Amygdala (tissue), 56 donors: ENCODE data around the gene CENPC.
A peak's percentile ranks its signal among the peaks of the same experiment; 100 is the strongest.

ENCODE experiments used
- DNase-seq, 56 donors: peaks; one replicate each; lab custom pipeline; 2025; lab: John Stamatoyannopoulos, UW

CENPC gene, protein sequence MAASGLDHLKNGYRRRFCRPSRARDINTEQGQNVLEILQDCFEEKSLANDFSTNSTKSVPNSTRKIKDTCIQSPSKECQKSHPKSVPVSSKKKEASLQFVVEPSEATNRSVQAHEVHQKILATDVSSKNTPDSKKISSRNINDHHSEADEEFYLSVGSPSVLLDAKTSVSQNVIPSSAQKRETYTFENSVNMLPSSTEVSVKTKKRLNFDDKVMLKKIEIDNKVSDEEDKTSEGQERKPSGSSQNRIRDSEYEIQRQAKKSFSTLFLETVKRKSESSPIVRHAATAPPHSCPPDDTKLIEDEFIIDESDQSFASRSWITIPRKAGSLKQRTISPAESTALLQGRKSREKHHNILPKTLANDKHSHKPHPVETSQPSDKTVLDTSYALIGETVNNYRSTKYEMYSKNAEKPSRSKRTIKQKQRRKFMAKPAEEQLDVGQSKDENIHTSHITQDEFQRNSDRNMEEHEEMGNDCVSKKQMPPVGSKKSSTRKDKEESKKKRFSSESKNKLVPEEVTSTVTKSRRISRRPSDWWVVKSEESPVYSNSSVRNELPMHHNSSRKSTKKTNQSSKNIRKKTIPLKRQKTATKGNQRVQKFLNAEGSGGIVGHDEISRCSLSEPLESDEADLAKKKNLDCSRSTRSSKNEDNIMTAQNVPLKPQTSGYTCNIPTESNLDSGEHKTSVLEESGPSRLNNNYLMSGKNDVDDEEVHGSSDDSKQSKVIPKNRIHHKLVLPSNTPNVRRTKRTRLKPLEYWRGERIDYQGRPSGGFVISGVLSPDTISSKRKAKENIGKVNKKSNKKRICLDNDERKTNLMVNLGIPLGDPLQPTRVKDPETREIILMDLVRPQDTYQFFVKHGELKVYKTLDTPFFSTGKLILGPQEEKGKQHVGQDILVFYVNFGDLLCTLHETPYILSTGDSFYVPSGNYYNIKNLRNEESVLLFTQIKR

DNA sequence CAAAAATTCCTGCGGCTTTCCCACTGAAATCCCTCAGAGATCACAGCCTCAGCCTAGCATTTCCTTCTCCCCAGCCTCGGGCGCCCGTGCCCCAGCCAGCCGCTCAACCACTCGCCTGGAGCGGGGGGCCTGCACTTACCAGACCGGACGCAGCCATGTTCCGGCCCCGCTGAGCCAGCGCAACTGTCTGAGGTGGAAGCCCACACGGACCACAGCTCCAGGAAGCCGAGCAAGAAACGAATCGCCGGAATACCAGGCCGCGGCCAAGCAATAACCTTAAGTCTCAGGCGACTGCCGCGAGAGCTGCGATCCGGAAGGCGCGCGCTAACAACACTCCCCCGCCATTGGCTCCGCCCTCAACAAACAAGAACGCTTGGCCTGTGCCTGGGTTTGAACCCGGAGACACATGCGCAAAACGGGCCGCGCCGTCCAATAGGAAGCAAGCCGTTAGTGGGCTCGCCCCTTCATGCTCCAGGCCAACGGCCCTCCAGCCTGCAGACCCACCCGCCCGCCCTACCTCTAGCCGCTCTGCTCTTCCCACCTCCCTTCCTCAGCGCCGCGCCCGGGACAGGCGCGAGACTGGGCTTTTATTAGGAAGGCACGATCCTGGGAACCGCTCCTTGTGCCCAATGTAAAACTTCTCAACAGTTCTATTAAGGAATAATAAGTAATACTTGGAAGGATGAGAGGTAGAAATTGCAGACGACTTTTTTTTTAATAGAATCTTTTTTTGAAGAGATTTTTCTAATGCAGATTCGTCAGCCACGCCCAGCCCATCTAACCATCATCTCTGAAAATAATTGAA, at the start of gene CENPC:
TSS of gene CENPC (minus strand) at position 305 of the 805 bp plus-strand sequence. CDS start at position 157, 148 bp downstream.
- DNase-seq: peak; percentile 64 to 97 (median 92)

DNA sequence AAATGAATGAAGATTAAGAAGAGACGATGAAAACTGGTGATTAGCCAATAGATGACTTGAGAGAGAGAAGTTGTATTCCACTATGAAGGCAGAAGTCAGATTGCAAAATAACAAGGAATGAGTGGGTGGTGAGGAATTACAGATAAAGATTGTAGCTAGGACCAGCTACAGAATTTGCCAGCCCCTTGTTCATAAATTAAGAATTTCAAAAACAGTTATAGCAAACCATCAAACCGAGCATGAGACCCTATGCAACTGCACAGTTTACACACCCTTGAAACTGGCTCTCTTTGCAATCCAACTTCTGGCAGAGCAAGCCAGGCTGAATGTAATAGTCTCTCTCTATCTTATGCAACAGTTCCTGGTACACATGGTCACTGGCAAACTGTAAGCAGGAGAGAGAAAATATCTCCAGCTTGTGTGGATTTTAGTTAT, 48.5 kb upstream of the CENPC start:
- DNase-seq: peak in 2 of 56 donors; percentile 2 to 11

DNA sequence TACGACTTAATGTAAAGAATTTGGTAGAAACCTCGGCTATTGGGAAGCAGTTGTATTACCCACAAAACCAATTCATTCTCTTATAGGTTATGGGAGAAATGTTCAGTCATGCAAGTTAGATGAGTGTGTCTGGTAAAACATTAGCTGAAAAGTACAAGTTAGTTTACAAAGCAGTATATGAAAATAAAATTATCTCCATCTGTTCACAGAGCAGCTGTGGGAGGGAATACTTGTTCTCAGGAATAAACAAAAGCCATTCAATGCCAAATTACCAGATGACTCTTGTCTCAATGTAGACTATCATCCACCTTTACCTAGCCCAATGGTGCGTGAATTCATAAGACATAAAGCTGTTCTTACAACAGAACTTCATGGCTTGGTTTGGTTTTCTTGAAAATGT, 41.9 kb upstream of the CENPC start:
- DNase-seq: no peak

DNA sequence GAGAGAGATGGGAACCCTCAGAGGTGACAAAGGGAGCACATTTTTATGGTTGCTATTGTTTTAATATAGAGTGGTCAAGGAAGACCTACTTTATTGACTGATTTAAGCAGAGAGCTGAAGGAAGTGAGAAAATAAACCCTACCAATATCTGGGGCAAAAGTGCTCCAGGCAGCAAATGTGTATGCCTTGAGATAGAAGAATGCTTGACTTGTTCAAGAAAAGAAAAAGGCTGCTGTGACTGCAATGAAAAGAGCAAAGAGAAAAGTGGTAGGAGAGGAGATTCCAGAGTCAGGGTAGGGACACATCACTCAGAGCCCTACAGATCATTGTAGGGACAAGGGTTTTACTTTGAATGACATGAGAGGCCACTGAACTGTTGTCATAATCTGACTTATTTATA, 39.2 kb upstream of the CENPC start:
- no peak for DNase-seq

DNA sequence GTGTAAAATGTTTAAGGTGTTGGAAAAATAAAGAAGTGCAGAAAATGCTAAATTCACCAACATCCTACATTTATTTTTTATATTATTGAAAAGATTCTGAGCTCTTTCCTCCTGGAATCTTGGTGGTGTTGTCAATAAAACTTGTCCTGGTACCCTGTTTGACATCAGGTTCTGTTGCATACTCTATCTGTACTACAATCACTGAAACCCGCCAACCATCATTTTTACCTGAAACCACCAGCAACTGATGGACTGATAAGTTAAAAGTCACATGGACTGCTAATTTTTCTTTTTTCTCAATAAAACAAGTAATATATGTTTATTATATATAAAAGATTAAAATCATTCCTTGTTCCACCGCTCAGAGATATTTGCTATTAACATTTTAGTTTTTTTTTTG, 36.6 kb upstream of the CENPC start:
- no peak for DNase-seq

DNA sequence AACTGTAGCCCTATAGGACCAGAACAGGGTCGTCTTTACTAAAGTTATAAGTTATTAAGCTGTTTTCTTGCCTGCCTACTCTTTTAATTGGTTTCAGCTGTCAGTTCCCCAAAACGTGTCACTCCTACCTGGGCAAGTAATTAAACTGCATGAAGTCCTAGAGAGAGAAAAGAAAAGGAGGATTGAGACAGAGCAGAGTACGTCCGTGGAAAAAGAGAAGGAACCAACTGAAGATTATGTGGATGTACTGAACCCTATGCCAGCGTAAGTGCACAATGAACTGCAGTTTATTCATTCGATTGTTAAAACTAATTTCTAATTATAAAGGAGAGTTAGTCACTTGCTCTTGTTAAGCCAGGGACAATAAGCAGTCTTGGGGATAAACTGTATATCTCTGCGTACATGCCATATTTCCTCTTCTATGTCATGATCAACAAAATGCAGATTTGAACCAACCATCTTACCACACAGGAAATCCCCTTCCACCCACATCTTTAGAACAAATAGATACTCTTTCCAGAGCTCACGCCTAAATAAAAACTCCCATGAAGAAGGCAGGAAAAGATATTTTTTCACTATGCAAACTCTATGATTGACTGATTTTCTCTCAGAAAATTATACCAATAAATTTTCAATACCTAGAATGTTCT, 36.0 kb upstream of the CENPC start:
- no peak for DNase-seq

DNA sequence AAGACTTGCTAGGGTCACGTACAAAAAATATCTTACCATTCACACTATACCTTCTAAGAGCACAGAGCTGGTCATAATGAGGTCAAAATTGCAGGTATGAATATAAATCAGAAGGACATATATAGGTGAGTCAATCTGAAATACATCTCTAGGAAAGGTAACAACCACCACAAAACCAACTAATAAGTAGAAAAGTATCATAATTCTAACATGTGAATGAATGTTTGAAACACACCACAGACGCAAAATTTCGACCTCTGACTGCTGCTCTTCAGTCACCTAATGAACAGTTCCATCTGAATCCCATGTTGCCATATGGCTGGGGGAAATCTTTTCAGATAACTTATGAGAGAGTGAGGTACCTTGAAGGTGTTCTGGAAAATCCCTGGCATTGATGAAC, 35.3 kb upstream of the CENPC start:
- DNase-seq: no peak

DNA sequence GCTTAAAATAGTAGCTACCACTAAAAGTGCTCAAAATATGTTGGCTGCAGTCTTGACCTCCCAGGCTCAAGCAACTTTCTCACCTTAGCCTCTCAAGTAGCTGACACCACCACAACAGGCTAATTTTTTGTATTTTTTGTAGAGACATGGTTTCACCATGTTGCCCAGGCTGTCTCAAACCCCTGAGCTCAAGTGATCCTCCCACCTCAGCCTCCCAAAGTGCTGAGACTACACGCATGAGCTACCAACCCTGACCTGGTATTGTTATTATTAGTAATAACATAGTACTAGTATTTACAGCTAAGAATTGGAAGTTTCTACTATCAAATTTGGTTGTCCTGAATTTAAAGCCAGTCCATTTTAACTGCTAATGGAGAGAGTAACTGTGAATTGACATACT, 31.2 kb upstream of the CENPC start:
- no peak for DNase-seq

DNA sequence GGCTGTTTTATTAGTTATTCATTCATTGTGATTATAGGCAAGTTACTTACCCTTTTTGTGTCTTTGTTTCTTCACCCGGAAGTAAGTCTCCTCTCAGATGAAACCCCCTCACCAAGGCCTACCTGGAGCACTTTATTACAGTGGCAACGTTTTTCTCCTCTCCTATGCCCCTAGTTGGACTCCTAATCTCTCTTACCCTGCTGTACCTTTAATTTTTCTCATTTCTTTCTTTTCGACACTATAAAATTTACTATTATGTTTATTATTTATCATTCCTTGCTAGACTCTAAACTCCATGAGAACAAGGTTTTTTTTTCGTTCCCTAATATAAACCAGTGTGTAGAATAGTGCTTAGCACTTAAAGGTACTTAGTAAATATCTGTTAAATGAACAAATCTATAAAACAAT, 30.8 kb upstream of the CENPC start:
- no peak for DNase-seq

DNA sequence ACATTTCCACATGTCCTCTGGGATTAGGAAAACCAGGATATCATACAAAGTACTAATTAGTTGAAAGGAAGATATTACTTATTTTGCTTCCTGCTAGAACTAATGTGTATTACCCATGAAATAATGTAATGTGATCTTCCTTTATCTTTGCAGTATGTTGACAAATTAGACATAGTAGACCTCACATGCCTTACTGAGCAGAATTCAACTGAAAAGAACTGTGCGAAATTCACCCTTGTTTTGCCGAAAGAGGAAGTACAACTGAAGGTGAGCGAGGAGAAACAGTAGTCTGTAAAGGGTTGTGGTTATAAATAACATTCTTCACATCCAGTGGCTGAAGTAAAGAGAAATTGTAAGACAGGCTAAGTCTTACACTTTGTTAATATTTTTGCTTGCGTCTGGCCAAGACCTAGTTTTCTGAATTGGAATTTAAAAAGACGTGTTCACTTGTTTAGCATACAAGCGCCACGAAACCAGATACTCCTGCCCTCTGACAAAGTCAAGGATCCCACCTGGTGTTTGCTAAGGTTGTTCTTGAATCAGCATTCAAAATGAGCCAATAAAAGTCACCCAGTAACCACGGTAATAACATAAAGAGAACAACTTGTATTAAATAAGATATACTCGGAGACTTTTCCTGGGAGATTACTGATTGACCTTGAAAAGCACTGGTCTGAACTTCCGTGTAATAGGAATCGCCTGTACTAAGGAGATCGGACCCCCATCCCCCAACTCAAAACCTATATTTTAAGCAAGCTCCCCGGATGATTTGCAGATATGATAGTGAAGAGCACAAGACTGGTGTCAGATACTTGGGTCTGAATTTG, 30.1 kb upstream of the CENPC start:
- DNase-seq: no peak

DNA sequence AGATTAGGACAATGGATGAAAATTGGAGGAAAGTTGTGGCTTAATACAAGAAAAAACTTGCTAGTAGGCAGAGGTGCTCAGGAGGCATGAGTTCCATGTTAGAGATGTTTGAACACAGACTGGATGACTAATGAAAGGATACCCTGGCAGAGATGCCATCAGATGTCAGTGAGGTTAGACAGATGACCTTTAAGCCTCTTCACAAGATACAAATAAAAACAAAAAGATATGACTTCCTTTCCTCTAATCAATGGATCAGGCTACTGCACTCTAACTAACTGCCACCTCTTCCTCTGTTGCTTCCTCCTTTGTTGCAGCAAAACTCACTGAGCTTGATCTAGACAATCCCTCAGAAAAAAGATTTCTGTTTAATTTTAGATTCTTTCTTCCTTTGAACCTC, 27.9 kb upstream of the CENPC start:
- no peak for DNase-seq

DNA sequence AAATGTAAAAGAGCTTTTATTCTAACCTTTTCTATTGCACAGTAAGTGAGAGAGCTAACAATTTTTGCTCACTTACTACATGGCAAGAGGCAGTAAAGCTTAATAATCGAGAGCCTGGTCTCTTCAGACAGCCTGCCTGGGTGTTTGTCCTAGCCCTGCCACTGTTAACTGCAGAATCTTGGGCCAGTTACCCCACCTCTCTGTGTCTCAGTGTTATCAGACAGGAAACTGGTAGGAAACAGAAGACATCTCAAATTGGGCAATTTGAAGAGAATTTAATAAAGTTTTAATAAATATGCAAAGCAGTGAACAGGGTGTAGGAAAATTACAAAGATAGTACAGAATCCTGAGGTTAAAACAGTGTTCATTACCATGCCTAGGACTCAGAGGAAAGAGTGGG, 26.7 kb upstream of the CENPC start:
- no peak for DNase-seq

DNA sequence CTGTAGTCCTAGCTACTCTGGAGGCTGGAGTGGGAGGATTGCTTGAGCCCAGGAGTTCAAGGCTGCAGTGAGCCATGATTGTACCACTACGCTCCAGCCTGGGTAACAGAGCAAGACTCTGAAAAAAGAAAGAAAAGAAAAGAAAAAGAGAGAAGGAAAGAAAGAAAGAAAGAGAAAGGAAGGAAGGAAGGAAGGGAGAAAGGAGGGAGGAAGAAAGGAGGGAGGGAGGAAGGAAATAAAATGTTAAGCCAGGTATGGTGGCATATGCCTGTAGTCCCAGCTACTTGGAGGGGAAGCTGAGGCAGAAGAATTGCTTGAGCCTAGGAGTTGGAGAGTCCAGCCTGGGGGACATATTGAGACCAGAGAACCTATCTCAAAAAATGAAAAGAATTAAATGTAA, 25.2 kb upstream of the CENPC start:
- no peak for DNase-seq

DNA sequence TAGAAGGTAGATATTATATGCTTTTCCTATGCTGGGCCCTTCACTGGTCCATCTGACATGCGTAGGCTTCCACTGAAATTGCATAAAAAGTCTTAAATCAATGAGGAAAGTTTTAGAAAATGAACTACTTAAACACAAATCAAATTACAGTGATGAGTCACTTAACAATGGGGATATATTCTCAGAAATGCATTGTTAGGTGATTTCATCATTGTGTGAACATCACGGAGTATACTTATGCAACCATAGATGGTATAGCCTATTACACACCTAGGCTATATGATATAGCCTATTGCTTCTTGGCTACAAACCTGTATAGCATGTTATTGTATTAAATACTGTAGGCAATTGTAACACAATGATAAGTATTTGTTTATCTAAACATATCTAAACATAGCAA, 23.5 kb upstream of the CENPC start:
- no peak for DNase-seq

DNA sequence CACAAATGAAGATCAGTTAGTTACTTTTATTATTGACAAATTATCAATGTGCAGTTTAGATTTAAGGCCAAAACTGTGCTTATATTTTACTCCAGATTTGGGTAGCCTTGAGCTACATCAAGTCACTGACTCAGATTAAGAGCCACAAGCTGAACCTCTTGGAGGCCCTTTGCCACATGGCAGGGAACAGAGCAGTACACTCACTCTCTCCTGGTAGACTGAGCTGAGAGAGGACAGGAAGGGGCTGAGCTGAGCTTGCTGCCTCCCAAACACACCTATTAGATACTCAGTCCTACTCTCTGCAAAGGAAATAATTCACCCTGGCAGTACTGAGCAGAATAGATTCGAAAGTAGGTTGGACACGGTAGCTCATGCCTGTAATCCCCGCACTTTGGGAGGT, 21.0 kb upstream of the CENPC start:
- DNase-seq: no peak

DNA sequence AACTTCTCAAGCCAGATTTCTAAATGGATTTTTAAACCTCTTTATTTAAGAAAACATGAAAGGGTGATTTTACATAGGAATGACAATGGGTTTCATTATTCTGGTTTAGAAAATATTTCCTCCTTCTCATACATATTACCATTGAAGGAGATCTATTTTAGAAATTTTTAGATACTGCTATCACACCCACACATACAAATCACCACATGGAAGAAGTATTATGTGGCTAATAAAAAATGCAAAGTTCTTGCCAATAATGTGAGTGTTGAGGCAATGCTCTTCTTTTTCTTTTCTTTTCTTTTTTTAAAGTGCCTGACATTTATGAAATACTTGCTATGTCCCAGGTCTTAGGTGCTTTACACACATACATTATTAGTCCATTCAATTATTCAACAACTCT, 20.0 kb upstream of the CENPC start:
- no peak for DNase-seq

DNA sequence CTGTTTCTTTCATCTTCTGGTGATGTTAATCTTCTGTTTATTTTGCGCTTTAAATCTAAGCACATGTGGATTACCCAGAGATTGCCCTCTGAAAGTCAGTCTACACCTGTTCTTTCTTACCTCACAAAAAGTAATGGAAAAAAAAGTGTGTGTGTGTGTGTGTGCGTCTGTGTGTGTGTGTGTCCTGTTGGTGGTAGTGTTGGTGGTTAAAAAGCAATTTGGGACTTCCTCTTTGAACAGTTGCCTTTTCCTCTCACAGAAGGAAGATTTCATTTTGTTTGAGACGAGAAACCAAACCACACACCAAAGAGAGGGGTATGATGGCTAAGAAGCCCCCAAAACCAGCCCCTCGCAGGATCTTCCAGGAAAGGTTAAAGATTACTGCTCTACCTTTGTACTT, 13.2 kb upstream of the CENPC start, which contains the start of gene STAP1:
TSS of gene STAP1 (plus strand) at position 235 of the 400 bp plus-strand sequence. CDS start at position 318, 83 bp downstream.
- no peak for DNase-seq

DNA sequence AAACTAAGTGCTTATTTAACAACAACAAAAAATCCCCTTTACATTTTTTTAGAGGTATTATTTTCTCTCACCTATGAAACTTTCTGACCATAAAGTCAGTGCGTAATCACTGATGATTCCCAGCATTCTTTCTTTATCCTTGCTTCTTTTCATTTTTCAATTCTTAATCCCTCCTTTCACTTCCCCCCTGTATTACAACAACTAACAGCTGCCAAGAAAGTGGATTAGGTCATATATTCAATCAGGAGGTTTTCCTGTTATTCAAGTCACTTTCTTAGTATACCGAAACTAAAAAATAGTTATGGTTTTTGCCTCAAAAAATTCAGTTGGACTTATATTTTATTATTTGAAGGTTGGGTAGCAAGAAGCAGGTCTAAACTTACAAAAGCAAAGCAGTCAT, 11.1 kb upstream of the CENPC start:
- DNase-seq: no peak

DNA sequence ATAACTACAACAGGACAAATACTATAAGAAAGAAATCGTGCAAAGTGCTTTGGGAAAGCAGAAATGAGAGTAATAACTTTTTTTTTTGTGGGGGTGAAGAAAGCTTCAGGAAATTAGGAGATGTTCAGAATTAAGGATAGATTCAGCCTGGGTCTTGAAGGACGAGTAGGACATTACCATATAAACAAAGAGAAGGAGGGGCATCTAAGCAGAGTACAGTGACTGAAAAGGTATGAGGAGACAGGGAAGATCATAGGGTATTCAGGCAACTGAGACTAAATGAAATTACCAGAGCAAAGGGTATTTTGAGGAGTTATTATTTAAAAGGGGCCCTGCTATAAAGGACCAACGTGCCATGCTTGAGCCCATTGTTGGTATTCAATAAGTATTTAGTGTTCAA, 10.1 kb upstream of the CENPC start:
- DNase-seq: no peak
